ENCODE measurements around the gene CRELD2.

- TF ChIP-seq GATAD2A (CRISPR knock-in tag; IDR thresholded peaks at IDR 0.05) (no peak), CTCF (CRISPR knock-in tag; IDR thresholded peaks at IDR 0.05) (no peak), POLR2A (IDR thresholded peaks at IDR 0.05; ENCODE audit: insufficient read depth in 1 of 2, low read depth in 2 of 2, low read length in 2 of 2) (no peak), SRSF9 (IDR thresholded peaks at IDR 0.05; ENCODE audit: borderline replicate concordance, insufficient read depth, low read depth, low read length, poor library complexity, severe bottlenecking) (no peak), PATZ1 (CRISPR knock-in tag; IDR thresholded peaks at IDR 0.05) (no peak), FOSL2 (CRISPR knock-in tag; IDR thresholded peaks at IDR 0.05) (no peak), SMAD3 (CRISPR knock-in tag; IDR thresholded peaks at IDR 0.05) (no peak), HMGXB4 (CRISPR knock-in tag; IDR thresholded peaks at IDR 0.05; ENCODE audit: borderline replicate concordance in 1 of 2, low read depth in 1 of 2) (no peak), SRF (IDR thresholded peaks at IDR 0.05; ENCODE audit: low read depth, low read length) (no peak)
These were observed 35.9 kb downstream of the CRELD2 start for GRCh38 chr22:49954354-49954753.

Data from HepG2 (cell line).